ENCODE measurements around the gene CTIF.

CTIF gene

DNA sequence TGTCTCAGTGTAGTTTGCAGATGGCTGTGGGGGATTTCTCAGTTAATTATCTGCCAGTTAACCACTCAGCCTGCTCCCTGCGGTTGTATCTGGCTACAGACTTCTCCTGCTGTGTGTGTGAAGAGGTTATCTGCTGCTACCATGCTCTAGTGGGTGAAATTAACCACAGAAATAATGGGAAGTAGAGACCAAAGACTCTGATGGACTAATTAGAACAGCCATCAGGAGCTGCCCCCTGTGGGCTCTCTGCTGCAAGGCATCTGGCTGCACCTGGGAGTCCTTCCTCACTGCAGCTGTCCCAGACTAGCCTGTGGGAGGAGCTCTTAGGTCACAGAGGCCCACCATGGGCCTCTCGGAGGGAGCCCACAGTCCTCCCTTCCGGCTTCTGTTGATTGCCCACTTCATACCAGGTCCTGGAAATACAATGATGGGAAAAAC is 66.6 kb downstream of the CTIF start:
- no peak for DNase-seq

DNA sequence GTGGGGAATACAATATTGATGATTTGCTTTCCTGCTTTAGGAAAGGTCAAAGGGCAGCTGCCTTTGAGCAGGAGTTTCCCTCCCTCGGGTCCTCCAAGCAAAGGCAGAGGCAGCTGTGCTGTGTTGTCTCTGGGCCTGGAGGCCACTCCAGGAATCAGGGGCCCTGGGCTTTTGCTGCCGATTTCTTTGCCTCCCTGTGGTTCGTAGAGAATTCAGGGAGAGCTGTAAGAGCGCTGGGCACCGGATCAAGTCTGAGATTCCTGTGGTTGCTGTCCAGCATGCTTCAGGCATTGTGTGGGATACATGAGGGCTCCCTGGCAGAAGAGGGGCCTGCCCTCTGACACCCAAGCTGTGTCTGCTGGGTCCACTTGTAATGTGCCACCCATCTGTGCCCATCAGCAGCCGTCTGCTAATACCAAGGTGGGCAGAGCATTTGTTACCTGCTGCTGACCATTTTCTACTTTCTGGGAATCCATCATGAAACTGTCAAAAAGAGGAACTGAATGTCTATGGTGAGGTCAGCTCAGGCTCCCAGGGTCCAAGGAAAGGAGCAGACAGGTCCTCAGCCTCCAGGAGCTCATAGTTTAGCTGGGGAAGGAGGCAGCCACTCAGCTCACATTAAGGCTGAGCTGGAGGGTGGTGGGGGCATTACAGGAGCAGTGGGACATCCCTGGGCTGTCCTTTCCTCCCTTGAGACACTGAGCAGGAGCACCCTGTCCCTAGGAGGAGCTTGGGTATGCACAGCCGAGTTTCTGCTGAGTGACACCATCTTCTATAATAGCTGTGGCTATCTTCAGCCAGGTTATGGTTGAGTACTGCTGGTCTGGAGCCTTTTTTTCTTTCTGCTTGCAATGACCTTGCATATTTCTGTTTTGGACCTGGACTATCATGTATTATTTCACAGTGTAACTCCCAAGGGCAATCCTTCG is 68.5 kb downstream of the CTIF start:
- DNase-seq, result no peak

DNA sequence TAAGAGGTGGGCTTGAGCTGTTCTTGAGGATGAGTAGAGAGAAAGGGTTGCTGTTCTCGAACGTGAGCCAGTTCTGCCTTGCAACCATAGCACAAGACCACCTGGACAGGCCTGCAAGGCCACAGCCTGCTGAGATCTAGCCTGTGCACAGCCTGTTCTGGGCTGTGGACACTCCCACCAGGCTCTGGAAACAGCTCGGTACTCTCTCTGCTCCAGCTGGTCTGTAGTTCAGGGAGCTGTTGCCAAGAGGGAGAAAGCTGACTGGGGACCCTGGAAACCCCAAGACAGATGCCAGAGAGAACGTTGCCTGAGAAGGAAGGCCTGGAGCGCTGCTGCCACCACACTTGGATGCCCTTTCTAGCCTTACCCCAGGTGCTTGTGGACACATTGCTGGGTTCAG is 69.8 kb downstream of the CTIF start:
- no peak for DNase-seq

DNA sequence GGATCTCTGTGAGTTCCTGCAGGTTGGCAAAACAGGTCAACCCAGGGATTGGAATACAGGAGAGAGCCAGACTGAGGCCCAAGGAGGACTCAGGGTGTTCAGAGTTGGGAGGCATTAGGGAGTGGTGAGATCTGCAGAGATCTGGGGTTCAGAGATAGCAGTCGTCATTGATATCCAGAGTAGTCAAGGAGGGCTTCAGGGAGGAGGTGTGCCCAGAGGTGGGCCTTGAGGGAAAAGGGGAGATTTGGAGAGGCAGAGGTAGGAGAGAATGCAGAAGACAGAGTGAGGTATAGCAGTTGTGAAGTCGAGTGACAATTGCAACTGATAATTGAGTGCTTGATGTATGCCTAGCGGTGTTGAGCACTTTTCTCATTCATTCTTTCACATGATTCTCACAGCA is 70.3 kb downstream of the CTIF start:
- no peak for DNase-seq

DNA sequence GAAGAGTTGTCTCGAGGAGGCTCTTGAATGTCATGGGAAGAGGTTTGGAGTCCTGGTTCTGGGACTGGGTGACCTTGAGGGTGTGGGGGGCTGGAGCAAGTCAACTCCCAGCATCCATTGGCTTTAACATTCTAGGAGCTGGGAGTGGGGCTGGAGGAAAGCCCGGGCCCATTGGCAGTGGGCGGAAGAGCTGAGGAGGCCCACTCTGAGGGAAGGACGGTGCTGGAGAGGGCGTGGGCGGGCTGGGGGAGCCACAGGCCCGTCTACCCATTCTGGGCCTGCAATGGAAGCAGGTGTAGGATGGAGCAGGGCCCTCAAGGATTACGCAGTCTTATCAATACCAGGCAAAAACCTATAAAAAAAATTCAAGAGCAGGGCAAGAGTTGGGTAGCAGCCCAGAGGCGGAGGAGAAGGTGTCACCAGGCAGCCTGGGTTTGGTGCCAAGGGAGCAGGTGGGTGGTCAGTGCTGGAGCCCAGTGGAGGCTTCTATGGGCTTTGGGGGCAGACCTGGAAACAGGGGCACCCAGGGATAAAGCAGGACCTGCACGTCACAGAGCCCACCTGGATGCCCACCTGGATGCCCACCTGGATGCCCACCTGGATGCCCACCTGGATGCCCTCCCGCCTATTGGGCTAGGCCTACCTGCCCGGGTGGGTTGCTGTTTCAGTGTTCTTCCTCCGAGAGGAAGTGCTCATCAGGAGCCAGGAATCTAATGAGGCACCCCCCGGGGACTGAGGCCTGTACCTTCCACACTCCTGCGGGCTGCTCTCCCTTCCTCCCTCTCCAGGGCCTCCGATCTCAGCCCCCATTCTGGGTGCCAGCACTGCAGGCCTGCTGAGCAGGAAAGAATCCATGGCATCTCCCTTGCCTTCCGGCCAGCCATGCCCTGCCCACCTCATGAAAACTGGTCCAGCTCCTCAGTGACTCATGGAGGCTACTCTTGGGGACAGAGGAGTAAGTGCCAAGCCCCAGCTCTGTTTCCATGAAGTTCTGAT is 71.3 kb downstream of the CTIF start:
- no peak for DNase-seq

DNA sequence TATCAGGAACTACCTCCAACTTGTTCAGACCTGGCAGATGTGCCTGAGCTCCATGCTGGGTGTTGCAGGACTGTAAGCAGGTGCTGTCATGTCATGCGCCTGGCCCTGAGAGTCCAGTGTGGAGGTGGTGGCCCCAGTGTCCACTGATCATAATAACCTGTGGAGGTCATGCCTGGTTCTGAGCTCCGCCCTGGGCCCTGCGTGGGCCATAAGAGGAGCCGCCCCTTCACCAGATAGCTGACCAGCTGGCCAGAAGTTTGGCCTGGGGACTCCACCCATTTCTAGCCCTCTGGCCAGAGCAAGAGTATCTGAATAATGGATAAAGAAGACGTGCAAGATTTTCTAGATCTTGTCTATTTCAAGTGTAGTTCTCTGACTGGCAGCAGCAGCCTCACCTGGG is 72.4 kb downstream of the CTIF start:
- no peak for DNase-seq

DNA sequence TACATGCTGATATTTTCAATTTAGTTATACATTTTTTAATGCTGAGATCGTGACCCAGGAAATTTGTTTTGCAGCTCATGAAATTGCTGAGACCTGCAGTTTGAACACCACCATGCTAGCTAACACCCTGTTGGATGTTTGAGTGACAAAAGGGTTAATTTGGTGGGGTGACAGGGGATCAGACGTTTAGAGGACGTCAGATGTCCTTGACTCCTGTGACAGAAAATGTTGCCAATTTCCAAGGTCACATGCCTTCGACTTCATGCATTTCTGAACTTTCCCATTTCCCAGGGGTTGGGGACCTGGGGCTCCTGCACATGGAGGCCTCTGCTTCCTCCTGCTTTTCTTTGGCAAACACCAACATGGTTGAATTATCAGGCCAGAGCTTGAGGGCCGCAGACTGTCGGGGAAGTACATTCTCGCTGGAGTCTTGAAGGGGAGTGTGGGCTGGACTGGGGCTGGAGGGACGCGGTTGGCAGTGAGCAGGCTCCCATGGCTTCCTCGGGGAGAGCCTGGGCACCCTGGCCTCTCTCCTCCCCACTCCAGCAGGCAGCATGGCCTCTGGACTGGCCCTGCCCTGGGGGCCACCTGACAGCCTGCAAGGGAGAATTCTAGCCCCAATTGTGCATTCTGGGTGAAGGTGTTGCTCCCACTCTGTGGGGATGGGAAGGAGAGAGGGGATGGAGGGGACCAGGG is 73.1 kb downstream of the CTIF start:
- no peak for DNase-seq

DNA sequence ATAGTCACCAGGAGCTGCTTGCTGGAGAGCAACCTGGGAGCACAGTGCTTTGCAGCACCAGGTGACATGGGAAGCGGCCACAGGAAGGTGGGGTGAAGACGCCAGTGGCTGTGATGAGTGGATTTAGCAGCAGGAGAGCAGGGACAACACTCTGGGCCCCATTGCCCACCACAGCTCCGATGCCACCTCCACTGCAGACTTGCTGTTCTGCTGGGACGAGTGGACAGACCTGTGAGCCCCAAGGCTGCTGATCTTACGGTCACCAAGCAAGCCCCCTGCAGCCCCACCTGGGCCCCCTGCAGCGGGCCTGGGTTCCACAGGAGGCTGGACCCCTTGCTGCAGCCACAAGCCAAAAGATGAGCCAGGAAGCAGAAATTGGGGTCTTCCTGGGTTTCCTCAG is 73.7 kb downstream of the CTIF start:
- no peak for DNase-seq

DNA sequence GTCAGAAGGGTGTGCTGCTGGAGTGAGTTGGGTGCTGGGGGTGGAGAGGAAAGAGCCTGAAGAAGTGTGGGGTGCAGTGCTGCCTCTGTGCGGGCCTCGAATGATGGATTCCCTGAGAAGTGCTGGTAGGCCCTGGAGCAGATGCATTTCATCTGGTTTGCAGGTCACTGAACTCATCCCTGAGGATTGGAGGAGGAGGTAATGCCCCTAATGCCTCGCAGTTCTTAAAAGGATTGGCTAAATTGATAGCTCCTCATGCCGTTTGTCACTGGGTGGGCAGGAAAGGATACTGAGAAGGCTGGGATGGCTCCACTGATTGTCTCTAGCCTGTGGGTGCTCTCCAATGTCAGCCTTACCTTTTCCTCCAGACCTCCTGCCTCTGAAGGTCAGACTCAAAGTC is 74.1 kb downstream of the CTIF start:
- DNase-seq, result no peak

DNA sequence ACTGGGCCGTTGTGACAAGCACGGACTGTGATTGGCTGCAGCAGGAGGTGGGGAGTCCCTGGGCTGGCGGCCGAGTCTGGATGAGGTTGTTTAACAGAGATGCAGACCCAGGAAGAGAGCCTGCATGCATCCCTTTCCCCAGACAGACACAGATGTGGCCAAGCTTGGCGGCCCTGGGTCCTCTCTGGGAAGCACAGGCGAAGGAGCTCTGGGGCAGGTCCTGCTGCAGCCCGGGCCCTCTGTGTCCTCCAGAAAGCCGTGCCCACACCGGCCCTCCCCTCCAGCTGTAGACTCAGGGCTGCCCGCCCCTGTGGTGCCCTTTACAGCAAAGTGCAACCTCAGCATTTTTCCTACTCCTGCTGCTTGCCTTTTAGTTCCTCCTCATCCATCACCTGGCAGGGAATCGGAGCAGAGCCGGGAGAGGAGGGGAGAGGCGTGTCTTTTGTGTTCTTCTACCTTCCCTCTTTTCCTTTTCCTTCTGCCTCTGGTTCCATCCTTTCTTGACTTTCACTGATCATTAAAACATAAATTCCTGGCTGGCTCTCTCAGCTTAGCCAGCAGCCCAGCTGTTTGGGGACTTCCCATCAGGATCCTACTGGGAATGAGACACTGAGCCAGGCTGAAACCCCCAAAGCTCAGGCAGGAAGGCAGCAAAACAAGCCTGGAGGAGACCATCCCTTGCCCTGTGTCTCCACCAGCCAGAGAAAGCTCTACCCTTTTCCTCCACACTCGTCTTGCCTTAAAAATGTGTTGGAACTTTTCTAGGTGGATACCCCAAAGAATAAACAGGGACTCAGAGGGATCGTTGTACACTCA is 75.0 kb downstream of the CTIF start:
- DNase-seq, result no peak

DNA sequence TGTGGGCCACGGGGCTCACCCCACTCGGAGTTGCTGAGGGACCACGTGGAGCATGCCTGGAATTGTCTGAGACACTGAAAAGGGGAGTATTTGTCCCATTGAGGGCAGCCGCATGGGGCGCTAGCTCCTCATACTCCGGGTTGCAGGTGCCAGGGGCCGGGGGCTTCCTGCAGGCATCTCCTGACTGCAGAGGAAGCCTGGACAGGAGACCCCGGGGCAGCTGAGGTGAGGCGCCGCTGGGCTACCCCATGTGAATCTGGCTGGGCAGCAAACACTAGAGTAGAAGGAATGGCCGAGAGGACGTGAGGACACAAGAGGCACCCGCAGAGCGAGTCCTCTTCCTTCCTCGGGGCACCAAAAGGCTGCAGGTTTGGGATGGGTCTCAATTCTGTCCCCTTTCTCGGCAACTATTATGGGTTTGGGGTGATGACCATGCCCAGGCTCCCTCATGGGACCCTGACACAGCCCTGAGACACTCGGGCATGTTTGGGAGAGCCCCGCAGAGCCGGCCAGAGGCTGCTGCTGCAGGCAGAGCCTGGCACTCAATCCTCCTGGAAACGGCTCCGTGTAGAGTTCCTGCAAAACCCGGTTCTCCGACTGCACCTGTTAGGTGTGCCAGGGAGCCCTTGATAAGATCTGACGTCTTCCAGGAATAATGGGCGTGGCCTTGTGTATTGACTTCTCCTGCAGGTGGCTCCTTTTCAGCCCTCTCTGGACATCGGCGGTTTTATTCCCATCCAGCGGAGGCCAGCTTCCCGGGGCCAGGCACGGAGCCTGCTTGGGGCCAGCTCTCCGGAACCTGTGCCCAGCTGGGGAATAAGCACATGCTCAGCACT is 77.0 kb downstream of the CTIF start:
- DNase-seq, result no peak

DNA sequence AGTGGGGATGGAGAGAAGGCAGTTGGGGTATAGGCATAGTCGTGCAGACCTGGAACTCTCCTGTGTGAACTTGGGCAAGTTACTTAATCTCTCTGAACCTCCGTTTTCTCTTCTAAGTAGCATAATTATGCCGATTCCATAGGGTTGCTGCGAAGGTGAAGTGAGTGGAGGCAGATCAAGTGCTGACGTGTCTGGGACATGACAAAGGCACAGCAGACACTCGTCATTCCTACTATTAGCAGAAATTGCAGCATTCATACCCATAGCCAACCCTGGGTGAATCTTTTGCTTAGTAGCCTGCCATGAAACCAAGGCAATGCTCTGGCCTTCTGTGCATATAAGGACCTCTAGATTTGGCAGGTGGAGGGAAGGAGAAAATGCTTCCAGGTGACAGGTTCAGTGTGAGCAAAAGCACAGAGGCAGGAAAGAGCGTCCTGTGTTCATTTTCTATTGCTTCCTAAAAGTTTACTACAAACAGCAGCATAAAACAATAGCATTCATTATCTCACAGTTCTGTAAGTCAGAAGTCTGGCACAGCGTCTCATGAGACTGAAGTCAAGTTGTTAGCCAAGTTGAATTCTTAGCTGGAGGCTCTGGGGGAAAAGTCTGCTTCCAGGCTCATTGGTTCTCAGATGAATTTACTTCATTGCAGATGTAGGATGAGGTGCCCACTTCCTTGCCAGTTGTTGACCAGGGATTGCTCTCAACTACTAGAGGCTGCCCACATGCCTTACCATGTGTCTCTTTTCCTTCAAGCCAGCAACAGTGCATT is 77.8 kb downstream of the CTIF start:
- no peak for DNase-seq

DNA sequence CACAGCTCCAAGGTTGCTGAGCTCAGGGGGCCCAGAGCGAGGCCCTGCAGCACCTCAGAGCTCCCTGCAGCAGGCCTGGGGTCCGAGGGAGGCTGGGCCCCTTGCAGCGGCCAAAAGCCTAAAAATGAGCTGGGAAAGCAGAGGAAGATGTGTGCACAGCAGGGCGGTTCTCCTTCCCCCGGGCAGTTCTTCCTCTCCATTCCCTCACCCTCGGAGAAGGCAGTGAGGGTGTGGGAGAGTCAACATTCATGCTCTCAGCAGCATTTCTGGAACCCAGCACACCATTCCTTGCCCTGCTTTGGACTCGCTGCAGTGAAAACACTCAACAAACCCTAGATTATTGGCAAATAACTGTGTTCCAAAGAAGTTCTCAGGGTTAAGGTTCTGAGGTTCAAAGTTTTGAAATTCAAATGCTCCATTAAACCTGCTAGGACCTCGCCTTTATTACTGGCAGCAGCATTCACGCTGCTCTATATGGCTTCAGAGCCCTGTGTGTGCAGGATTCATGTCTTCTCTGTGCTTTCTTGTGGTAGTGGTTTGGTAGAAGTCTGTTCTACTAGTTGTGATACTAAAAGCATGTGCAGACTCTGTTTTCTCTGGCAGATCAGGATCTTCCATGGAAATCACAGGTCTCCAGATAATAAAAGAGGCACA is 79.1 kb downstream of the CTIF start:
- DNase-seq, result no peak

DNA sequence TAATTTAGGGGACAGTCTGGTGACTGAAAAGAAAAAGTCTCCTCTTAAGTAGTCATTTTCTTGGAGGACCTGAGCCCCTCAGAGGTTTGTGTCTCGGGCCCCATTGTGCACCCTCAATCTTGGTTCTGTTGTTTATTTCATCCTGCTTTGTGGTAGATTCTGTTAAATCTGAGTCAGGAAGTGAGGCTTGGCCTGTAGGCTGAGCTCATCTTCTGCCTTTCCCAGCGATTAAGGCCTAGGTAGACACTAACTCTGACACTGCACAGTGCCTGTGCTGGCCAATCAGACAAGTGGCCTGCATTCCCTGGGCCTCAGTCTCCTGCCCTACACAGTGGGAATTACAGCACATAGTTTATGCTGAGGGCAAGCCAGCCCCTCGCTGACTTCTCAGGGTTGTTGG is 80.2 kb downstream of the CTIF start:
- no peak for DNase-seq

DNA sequence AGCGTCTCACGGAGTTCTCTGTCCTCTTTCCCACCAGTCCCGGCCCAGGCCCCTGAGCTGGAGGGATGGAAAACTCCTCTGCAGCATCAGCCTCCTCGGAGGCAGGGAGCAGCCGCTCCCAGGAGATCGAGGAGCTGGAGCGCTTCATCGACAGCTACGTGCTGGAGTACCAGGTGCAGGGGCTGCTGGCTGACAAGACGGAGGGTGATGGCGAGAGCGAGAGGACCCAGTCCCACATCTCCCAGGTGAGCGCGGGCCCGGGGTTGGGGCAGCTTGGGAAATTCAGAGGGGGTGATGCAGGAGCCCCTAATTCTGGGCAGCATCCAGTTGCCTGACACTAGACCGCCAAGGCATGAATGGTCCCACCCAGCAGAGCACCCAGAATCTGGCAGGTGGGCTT is 80.7 kb downstream of the CTIF start:
- DNase-seq, result no peak

DNA sequence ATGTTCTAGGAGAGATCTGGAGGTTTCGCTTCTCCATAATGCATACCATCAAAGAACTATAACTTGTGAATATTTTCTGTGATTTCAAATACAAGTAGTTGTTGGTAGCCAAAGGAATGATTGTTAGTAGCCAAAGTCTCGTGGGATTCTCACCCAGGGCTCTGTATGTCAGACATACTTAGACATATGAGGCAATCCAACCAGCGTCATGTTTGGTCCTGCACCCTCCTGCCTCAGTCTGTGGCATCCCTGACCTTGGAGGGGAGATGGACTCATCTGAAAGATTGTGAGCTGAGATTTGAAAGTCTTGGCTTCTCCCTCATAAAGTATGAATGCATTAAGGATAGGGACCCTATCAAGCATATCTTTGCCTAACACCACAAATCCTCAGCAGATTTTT is 81.2 kb downstream of the CTIF start:
- no peak for DNase-seq

DNA sequence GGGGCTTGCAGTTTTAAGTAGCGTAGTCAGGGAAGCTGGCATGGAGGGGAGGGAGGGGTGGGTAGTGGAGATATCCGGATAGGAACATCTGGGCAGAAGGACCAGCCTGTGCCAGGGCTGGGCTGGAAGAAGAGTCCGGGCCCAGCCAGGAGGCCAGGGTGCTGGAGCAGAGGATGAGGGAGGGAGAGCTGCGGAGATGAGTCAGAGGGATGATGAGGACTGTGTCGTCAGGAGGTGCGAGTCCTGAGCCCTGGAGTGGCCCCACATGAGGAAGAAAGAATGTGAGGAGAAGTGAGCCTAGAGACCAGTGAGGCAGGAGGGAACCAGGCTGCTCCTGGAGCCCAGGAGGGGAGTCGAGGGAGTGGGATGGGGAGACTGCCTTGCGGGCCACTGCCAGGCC is 82.4 kb downstream of the CTIF start:
- DNase-seq, result no peak

DNA sequence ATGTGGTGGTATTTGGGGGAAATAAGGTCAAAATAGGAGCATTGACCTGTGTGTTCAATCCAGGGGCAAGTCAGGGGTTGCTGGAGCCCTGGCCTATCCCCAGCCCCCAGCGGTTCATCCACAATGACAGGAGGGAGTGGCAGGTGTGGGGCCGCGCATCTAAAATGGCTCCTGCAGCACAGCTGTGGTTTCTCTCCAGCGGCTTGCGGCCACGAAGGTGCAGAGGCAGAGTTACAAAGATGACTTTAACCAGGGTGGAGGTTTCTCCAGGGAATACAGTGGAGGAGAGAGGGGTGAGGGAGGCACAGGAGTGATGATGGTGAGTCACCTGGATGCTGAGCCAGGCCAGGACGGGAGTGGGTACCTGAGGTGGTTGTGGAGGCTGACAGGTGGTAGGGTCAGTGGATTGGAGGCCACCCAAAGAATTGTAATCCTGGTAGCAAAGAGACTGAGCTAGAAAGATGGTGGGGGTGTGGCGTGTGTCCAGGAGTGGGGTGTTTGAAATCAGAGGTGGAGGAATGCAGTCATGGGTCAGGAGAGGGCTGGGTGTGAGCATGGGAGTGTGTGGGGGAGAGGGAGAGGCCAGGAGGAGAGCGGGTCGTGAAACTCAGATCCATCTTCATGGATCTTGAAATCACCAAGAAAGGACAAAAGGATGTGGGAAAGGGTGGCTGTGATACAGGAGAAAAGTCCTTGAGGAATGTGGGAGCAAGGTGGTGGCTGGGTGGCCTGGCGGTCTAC is 83.2 kb downstream of the CTIF start:
- DNase-seq, result no peak

DNA sequence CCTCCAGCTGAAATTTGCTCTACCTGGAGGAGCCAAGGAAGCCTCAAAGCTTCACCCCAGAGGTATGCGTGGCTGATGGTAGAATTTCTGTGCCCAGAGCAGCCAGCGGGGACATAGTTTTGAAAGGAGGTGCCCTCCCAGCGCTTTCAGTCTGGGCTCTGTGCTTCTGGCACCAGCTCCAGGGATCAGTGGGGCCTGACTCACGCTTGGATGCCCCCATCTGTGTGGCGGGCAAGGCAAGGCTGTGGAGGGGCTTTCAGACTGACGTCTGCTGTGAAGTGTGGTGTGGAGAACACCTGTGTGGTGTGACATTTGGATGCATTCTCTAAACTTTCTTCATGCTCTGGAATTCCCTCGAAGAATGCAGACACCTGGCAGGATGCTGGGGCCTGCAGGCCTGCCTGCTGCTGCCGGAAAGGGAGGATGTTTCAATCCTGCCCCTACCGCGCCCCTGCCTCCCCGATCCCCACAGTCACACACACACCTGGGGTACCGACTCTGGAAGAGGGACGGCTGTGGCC is 84.1 kb downstream of the CTIF start:
- no peak for DNase-seq

Data from cortex of kidney (tissue), 1 donor.